IPS DF 6.9 (cell line): ENCODE results near the gene FGF4.

Source experiments
- DNase-seq: peaks from one replicate; pipeline ENCODE4 v3.0.0-alpha.2; 2013; ENCODE audit warnings: low read depth, low spot score
- H3K27ac ChIP-seq: one replicate; pipeline ENCODE4 v1.5.1; 2013; ENCODE audit warnings: low read length, control low read depth
- H3K27me3 ChIP-seq: 2 replicates; pipeline ENCODE4 v1.6.1; 2013; ENCODE audit warnings: mild to moderate bottlenecking, low read length; ENCODE audit not compliant: control insufficient read depth, insufficient read depth
- H3K36me3 ChIP-seq: 2 replicates; pipeline ENCODE4 v1.6.1; 2013; ENCODE audit warnings: low read length; ENCODE audit not compliant: control insufficient read depth, insufficient read depth
- H3K4me1 ChIP-seq: 2 replicates; pipeline ENCODE4 v1.6.1; 2013; ENCODE audit warnings: low read length; ENCODE audit not compliant: control insufficient read depth, insufficient read depth
- H3K4me3 ChIP-seq: 2 replicates; pipeline ENCODE4 v1.5.1; 2013; ENCODE audit warnings: mild to moderate bottlenecking, low read length
- H3K9me3 ChIP-seq: 2 replicates; pipeline ENCODE4 v1.6.1; 2013; ENCODE audit warnings: low read length, inconsistent platforms; ENCODE audit not compliant: control insufficient read depth, insufficient read depth
- WGBS: extraction: QIAGEN DNeasy Blood & Tissue Kit; methylation state at CpG from one replicate; pipeline ENCODE4 v1.1.7; 2013; ENCODE audit warnings: mixed read lengths, missing lambda C conversion rate; ENCODE audit not compliant: insufficient read length, insufficient coverage; 5-methylcytosine and 5-hydroxymethylcytosine counted together

The FGF4 gene

GRCh38 chr11:69808667-69809086 is 33.5 kb upstream of the FGF4 start:
- Histone ChIP-seq H3K27me3 (no peaks in the 10 kb centered on the region; the same call in 1 of the 2 replicates), H3K27ac (no peak overlapping the region), H3K9me3 (no peaks in the 10 kb centered on the region), H3K4me3 (no peak overlapping the region), H3K4me1 (no peaks in the 10 kb centered on the region), H3K36me3 (no peaks in the 10 kb centered on the region; the same call in 1 of the 2 replicates)
- no CpG with 5 or more reads among the region's 7 CpGs for WGBS
- no peak for DNase-seq

- WGBS: no CpG with 5 or more reads among the region's 9 CpGs
- no peak for DNase-seq
Measured at GRCh38 chr11:69807106-69807815, 32.1 kb upstream of the FGF4 start.

GRCh38 chr11:69804769-69805508 is 29.8 kb upstream of the FGF4 start:
- H3K27ac ChIP-seq: no peak overlapping the region
- no peak overlapping the region for H3K4me3 ChIP-seq
- no peaks in the 10 kb centered on the region; the same call in 1 of the 2 replicates for H3K36me3 ChIP-seq
- H3K9me3 ChIP-seq: no peaks in the 10 kb centered on the region
- WGBS: no CpG with 5 or more reads among the region's 19 CpGs
- H3K27me3 ChIP-seq: no peaks in the 10 kb centered on the region; the same call in 1 of the 2 replicates
- no peak for DNase-seq
- H3K4me1 ChIP-seq: no peaks in the 10 kb centered on the region

More at GRCh38 chr11:69807106-69807815, 32.1 kb upstream of the FGF4 start:
- Histone ChIP-seq H3K4me3 (no peak overlapping the region), H3K27ac (no peak overlapping the region), H3K4me1 (no peaks in the 10 kb centered on the region), H3K9me3 (no peaks in the 10 kb centered on the region), H3K36me3 (no peaks in the 10 kb centered on the region; the same call in 1 of the 2 replicates), H3K27me3 (no peaks in the 10 kb centered on the region; the same call in 1 of the 2 replicates)

- DNase-seq: no peak
- Histone ChIP-seq H3K27ac (no peak overlapping the region), H3K4me3 (no peak overlapping the region), H3K4me1 (no peaks in the 10 kb centered on the region), H3K9me3 (no peaks in the 10 kb centered on the region), H3K27me3 (no peaks in the 10 kb centered on the region), H3K36me3 (no peaks in the 10 kb centered on the region)
Measured at GRCh38 chr11:69803604-69804218, 28.6 kb upstream of the FGF4 start.

- Histone ChIP-seq H3K4me1 (no peaks in the 10 kb centered on the region), H3K36me3 (no peaks in the 10 kb centered on the region), H3K4me3 (no peak overlapping the region), H3K27ac (no peak overlapping the region), H3K27me3 (no peaks in the 10 kb centered on the region), H3K9me3 (no peaks in the 10 kb centered on the region)
- DNase-seq: no peak
- no CpG with 5 or more reads among the region's 2 CpGs for WGBS
Measured at GRCh38 chr11:69803022-69803421, 27.9 kb upstream of the FGF4 start.

- Histone ChIP-seq H3K9me3 (no peaks in the 10 kb centered on the region), H3K4me3 (no peak overlapping the region), H3K36me3 (no peaks in the 10 kb centered on the region), H3K27me3 (no peaks in the 10 kb centered on the region), H3K27ac (no peak overlapping the region), H3K4me1 (no peaks in the 10 kb centered on the region)
- no peak for DNase-seq
- WGBS: no CpG with 5 or more reads among the region's 1 CpG
Measured at GRCh38 chr11:69802590-69802989, 27.4 kb upstream of the FGF4 start.

GRCh38 chr11:69801513-69802335 is 26.6 kb upstream of the FGF4 start:
- no peak overlapping the region for H3K27ac ChIP-seq
- peak; percentile 64 for DNase-seq

GRCh38 chr11:69800278-69800677 is 25.1 kb upstream of the FGF4 start:
- Histone ChIP-seq H3K4me1 (no peaks in the 10 kb centered on the region; the same call in 1 of the 2 replicates), H3K9me3 (no peaks in the 10 kb centered on the region), H3K27me3 (no peaks in the 10 kb centered on the region), H3K36me3 (no peaks in the 10 kb centered on the region), H3K4me3 (no peak overlapping the region), H3K27ac (no peak overlapping the region)
- DNase-seq: no peak
- no CpG with 5 or more reads among the region's 5 CpGs for WGBS

More at GRCh38 chr11:69801513-69802335, 26.6 kb upstream of the FGF4 start:
- no CpG with 5 or more reads among the region's 15 CpGs for WGBS
- H3K4me1 ChIP-seq: no peaks in the 10 kb centered on the region
- no peaks in the 10 kb centered on the region for H3K9me3 ChIP-seq
- no peaks in the 10 kb centered on the region for H3K36me3 ChIP-seq
- no peak overlapping the region for H3K4me3 ChIP-seq
- H3K27me3 ChIP-seq: no peaks in the 10 kb centered on the region

- no peaks in the 10 kb centered on the region; the same call in 1 of the 2 replicates for H3K4me1 ChIP-seq
- H3K9me3 ChIP-seq: no peaks in the 10 kb centered on the region
- no peak overlapping the region for H3K27ac ChIP-seq
- H3K4me3 ChIP-seq: no peak overlapping the region
- H3K36me3 ChIP-seq: no peaks in the 10 kb centered on the region
- H3K27me3 ChIP-seq: no peaks in the 10 kb centered on the region
- DNase-seq: no peak
- no CpG with 5 or more reads among the region's 3 CpGs for WGBS
Measured at GRCh38 chr11:69799582-69799981, 24.4 kb upstream of the FGF4 start.

GRCh38 chr11:69799097-69799496 is 24.0 kb upstream of the FGF4 start:
- Histone ChIP-seq H3K9me3 (no peaks in the 10 kb centered on the region), H3K4me3 (no peak overlapping the region), H3K4me1 (no peaks in the 10 kb centered on the region; the same call in 1 of the 2 replicates), H3K36me3 (no peaks in the 10 kb centered on the region), H3K27me3 (no peaks in the 10 kb centered on the region), H3K27ac (no peak overlapping the region)
- no CpG with 5 or more reads among the region's 3 CpGs for WGBS
- DNase-seq: no peak
